Stimulated activated CD4-positive, alpha-beta T cell treated with anti-CD3 and anti-CD28 coated beads, Interleukin-15, amount 100 ng/mL, for 48 hours (primary cell): Measurements from ENCODE around the gene ZNG1A.
"Not testable (repeated sequence)": the region's sequence is repeated elsewhere in the genome, so short reads cannot be mapped to it uniquely, and the experiment has no call there.

ENCODE experiments used
- DNase-seq, 2 donors: peaks; one replicate each; pipeline ENCODE4 v3.0.0-alpha.2; 2020; ENCODE audit warnings: low read depth in 2 of 2

The ZNG1A gene

DNA sequence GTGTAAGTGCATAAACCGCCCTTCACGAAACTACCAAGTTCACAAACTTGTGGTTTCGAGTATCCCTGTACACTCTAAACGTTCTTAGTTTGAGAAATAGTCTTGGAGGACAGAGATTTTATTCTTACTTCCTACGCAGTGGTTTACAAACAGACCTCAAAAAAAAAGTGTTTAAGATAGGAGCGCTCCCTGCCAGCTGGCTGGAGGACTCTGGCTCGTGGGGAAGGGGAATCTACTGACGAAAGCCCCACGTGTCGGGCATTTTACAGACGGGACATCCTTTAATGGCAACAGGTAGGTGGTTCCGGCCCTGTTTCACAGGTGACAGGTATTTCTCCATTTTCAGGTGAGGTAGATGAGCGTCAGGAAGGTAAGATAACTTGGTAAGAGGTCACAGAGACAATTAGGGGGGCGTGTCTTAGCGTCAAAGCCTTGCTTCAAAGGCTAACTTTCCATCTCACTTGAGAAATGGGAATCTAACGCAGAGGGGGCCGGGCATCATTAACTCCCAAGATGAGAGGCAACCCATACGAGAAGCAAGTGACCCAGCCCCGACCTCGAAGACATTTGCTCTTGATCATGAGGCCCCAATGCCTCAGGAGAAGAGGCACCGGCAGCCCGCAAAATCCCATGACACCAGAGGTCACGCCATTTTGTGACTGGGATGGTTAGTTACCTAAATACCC, 573 bp downstream of the ZNG1A start:
- DNase-seq, result not testable (repeated sequence)

DNA sequence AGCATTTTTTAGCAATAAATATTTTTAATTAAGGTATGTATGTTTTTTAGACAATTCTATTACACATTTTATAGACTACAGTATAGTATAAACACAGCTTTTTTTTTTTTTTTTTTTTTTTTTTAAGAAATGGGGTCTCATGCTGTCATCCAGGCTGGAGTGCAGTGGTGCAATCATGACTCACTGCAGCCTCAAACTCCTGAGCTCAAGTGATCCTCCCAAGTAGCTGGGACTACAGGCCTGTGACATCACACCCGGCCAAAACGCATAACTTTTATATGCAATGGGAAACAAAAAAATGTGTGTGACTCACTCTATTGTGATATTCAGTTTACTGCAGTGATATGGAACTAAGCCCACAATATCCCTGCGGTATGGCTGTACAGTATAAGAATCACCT, 9.1 kb downstream of the ZNG1A start:
- DNase-seq, result not testable (repeated sequence)

GRCh38 chr9:159871-160270, 19.0 kb downstream of the ZNG1A start:
- not testable (repeated sequence) for DNase-seq

DNA sequence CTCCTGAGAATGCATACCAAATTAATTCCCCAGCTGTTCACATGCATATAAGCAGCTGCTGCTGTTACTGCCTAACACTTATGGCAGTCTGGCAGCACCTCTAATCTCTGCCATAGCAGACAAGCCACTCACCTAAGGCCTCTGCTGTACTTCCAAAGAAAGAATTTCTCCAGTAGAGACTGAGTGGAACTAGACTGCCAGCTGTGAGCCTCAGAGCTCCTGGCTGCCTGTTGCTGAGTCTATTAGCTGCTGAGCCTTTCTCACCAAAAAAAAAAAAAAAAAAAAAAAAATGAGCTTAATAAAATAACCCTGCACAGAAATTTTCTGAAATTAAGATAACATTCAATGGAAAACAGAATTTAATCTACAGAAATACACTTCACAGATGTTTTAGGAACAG, 27.7 kb downstream of the ZNG1A start:
- not testable (repeated sequence) for DNase-seq

DNA sequence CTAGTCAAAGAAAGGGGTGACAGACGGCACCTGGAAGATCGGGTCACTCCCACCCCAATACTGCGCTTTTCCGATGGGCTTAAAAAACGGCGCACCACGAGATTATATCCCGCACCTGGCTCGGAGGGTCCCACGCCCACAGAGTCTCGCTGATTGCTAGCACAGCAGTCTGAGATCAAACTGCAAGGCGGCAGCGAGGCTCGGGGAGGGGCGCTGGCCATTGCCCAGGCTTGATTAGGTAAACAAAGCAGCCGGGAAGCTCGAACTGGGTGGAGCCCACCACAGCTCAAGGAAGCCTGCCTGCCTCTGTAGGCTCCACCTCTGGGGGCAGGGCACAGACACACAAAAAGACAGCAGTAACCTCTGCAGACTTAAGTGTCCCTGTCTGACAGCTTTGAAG, 39.0 kb downstream of the ZNG1A start:
- not testable (repeated sequence) for DNase-seq

DNA sequence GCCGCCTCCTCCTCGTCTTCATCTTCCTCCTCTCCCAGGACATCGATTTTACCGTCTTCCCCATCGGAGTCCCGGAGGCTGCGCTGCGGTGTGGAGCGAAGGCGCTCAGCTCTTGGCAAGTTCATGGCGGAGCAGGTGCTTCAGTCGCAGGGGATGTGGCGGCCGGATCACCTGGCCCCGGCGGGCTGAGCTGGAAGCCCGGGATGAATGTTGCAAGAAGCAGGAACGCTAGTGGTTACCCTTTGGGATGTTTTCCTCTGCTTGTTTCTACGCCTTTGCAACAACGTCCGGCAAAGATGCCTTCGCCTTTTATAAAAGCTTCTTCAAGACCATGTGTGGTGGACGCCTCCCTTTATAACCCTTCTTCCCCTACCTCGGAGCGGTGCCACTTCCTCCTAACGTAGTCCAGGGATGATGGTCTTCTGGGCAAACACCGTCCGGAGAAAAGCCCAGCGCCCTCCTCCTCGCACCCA, 60.8 kb downstream of the ZNG1A start, which contains the start of gene FOXD4:
TSS of gene FOXD4 (minus strand) at position 423 of the 473 bp plus-strand sequence. CDS start at position 125, 298 bp downstream.
- not testable (repeated sequence) for DNase-seq

DNA sequence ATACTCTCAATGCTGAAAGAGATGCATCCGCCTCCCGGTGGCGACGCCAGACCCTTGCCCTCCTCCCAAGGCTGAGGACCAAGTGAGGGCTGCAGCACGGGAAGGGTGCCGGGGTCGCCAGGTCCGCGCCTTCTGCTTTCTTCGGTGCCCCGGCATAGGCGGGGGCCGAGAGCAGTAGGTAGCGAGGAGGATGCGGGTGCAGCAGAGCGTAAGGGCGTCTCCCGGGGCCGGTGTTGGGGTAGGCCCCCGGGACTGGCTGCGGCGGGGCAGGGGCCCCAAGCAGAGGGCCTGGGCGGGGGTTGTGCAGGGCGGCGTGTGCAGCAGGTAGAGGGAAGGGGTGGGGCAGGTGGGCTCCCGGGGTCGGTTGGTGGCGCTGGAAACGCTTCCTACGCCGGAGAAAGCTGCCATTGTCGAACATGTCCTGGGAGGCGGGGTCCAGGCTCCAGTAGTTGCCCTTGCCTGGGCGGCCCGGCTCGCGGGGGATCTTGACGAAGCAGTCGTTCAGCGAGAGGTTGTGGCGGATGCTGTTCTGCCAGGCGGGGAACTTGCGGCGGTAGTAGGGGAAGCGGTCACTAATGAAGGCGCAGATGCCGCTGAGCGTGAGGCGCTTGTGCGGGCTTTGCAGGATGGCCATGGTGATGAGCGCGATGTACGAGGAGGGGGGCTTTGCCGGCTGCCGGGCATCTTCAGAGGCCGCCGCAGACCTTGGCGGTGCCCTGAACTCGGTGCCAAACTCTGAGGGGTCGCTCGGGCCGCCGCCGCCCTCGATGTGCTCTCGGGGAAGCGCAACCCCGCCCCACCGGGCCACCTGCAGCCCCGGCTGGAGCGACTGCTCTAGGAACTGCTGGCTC, 61.5 kb downstream of the ZNG1A start:
- not testable (repeated sequence) for DNase-seq

- not testable (repeated sequence) for DNase-seq
Measured at GRCh38 chr9:116239-117077, 62.4 kb downstream of the ZNG1A start.

GRCh38 chr9:115118-115451, 63.8 kb downstream of the ZNG1A start:
- not testable (repeated sequence) for DNase-seq

GRCh38 chr9:114267-115117, 64.4 kb downstream of the ZNG1A start:
- DNase-seq, result not testable (repeated sequence)

DNA sequence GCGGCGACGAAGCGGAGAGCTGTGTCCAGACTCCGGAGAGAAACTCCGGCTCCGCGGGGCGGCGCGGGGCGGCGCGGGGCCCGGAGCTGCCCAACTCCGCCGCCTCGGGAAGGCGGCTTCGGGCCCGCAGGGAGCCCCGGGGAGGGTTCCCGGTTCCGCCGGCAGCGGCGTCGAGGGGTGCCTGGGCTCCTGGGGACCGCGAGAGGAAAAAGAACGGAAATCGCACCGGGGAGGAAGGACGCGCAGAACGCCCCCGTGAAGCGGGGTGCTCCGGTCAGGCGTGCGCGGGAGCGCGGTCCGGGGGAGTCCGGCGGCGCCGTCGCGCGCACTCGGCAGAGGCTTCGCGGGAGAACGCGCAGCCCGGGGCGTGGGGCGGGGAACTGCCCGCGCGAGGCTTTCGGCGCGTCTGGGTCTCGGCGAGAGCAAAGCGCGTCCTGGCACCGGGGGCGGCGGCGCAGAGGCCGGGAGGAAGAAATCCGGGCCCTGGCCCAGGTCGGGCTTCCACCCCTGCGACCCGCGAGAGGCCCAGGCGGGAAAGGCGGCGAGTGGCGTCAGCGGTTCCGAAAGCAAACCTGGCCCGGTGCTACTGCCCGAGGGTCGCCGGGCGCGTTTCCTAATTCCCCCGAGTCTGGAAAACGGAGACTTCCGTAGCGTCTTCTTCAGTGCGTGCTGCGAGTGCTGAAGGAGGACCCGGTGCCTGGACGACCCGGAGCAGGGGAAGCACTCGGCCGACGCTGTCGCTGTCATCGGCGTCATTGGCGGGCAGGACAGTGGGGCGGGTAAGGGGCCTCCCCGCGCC, 65.2 kb downstream of the ZNG1A start:
- not testable (repeated sequence) for DNase-seq

DNA sequence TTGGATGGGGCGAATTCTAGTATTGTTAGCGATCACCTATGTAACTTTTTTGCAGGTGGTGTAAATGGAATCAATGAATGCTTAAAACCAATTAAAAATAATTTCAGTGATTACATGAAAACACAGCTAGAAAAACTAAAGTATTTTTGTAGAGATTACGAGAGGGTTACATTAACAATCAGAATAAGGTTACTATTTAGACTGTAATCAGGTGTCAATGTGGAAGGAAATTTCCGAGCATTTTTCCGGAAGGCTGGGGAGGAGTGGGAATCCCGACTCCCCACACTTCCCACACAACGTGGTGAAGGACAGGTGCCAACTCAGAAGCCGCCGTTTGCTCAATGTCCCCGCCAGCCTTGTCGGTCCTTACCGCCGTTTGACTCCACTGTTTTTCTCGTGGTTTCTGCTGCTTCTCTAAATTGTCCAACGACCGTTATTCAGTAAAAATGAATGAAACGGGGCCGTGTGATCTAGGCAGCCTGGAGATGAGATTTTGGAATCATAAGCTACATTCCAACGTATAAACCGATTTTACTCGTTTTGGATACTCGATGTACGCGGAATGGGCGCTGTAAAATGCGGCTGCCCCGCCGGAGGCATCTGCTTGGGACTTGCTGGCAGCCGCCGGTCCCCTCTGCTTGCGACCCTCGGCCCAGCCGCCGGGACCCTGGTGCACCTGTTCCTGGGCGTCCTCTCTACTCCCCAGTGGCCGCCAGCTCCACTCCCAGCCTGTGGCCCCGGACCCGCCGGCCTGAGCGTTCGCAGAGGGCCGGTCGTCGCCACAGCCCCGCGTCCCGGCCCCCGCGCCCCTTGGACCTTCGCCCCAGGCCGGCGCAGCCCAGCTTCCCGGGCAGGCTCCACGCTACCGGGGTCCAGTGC, 66.0 kb downstream of the ZNG1A start:
- not testable (repeated sequence) for DNase-seq

DNA sequence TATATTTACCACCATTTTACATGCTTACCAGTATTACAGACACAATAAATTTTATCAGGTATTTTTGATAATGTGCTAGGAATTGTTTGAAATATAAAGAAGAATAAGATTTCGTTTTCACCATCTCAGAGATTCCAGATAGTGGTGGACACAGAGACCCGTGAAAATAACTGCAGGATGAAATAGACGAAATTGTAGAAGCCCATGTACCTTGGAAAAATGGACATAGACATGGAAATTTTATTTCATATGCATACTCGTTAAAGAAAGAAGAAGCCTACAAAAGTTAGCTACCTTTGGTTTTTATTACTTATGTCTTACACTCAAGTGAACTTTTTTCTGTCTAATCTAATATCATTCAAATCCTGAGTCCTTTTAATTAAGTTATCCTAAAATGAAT, 68.2 kb downstream of the ZNG1A start:
- DNase-seq, result not testable (repeated sequence)

- not testable (repeated sequence) for DNase-seq
Measured at GRCh38 chr9:109540-109939, 69.3 kb downstream of the ZNG1A start.

GRCh38 chr9:108742-109495, 69.9 kb downstream of the ZNG1A start:
- not testable (repeated sequence) for DNase-seq

- not testable (repeated sequence) for DNase-seq
Measured at GRCh38 chr9:105991-106390, 72.9 kb downstream of the ZNG1A start.

DNA sequence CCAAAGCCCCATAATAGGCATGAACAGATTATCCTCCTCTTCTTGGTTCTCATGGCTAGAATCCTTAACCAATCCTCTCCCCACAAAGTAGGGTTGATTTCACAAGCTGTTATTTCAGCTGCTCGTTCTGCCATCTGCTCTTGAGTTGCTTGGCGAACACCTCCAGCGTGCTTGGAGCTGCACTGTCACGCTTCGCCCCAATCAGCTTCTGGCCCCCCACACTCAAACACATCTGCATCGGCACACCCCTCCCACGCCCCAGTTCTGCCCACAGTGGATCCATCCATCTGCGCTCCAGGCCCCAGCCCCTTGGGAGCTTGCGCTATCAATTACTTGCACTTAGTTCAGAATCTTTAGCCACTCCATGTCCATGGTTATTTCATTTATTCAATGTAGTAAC, 78.4 kb downstream of the ZNG1A start:
- DNase-seq, result not testable (repeated sequence)

GRCh38 chr9:99867-100266, 79.0 kb downstream of the ZNG1A start:
- DNase-seq, result not testable (repeated sequence)
